Vagina (tissue), 2 donors: Measurements from ENCODE around the gene KRT33B.

Experiments
- POLR2AphosphoS5 ChIP-seq, 2 donors: sonication (generic); formaldehyde crosslinking; IDR thresholded peaks; one replicate each; pipeline ENCODE4 v1.9.0; 2017; ENCODE audit warnings: antibody characterized with exemption in 2 of 2, mild to moderate bottlenecking in 2 of 2, low read depth in 1 of 2; ENCODE audit not compliant: insufficient read depth in 1 of 2
- TF ChIP-seq, protein P1 (sequence below), 3 experiments: fragments of 450-650 bp in 2 of 3; fragments of 200-600 bp in 1 of 3; sonication (generic) in 1 of 3; IDR thresholded peaks; one replicate each; pipeline ENCODE4 v1.5.1; 2017 to 2019; ENCODE audit warnings: antibody characterized with exemption in 3 of 3, mild to moderate bottlenecking in 2 of 3, moderate library complexity in 2 of 3

GRCh38 chr17:41404024-41404671 lies 34.5 kb upstream of the KRT33B start:
- TF ChIP-seq, protein P1, sequence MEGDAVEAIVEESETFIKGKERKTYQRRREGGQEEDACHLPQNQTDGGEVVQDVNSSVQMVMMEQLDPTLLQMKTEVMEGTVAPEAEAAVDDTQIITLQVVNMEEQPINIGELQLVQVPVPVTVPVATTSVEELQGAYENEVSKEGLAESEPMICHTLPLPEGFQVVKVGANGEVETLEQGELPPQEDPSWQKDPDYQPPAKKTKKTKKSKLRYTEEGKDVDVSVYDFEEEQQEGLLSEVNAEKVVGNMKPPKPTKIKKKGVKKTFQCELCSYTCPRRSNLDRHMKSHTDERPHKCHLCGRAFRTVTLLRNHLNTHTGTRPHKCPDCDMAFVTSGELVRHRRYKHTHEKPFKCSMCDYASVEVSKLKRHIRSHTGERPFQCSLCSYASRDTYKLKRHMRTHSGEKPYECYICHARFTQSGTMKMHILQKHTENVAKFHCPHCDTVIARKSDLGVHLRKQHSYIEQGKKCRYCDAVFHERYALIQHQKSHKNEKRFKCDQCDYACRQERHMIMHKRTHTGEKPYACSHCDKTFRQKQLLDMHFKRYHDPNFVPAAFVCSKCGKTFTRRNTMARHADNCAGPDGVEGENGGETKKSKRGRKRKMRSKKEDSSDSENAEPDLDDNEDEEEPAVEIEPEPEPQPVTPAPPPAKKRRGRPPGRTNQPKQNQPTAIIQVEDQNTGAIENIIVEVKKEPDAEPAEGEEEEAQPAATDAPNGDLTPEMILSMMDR (IDR thresholded peaks at IDR 0.05) = no peak
- TF ChIP-seq POLR2AphosphoS5 (IDR thresholded peaks at IDR 0.05; ENCODE audit: insufficient read depth in 1 of 2, low read depth in 1 of 2) = peak in 1 of 2 donors; percentile 80
